ENCODE measurements around the gene FAM193B.

DNA sequence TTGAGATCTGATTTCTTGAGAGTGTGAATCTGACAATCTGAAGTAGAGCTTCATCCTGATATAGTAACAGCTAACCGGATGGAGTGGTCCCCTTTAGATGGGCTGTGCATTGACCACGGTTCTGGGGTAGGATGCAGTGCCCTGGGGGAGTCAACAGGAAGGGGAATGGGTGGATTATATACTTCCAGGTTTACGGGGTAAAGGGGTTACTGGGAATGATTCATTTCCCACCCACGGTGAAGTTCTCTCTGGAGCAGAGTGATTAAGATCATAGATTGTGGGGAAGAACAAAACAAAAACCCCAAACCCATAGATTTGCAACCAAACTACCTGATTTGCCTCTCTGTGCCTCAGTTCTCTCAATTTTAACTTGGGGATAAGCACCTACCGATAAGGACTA, 44.1 kb upstream of the FAM193B start:
- TF ChIP-seq, protein P1, sequence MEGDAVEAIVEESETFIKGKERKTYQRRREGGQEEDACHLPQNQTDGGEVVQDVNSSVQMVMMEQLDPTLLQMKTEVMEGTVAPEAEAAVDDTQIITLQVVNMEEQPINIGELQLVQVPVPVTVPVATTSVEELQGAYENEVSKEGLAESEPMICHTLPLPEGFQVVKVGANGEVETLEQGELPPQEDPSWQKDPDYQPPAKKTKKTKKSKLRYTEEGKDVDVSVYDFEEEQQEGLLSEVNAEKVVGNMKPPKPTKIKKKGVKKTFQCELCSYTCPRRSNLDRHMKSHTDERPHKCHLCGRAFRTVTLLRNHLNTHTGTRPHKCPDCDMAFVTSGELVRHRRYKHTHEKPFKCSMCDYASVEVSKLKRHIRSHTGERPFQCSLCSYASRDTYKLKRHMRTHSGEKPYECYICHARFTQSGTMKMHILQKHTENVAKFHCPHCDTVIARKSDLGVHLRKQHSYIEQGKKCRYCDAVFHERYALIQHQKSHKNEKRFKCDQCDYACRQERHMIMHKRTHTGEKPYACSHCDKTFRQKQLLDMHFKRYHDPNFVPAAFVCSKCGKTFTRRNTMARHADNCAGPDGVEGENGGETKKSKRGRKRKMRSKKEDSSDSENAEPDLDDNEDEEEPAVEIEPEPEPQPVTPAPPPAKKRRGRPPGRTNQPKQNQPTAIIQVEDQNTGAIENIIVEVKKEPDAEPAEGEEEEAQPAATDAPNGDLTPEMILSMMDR (IDR thresholded peaks at IDR 0.05): no peak
- TF ChIP-seq RXRA (IDR thresholded peaks at IDR 0.05; ENCODE audit: borderline replicate concordance, low read depth) (no peak), EP300 (IDR thresholded peaks at IDR 0.05; ENCODE audit: borderline replicate concordance in 1 of 2, low read depth in 1 of 2, low read length in 1 of 2) (no peak), RAD21 (IDR thresholded peaks at IDR 0.05; ENCODE audit: low read length) (no peak), MXI1 (IDR thresholded peaks at IDR 0.05; ENCODE audit: low read depth, low read length) (no peak), FOXJ3 (CRISPR knock-in tag; IDR thresholded peaks at IDR 0.05) (no peak)
